Upper lobe of left lung (tissue), 4 donors: Measurements from ENCODE around the gene CDCA8.

ENCODE experiments used
- EP300 ChIP-seq, 4 donors: sonication (generic); formaldehyde crosslinking; IDR thresholded peaks; one replicate each; pipeline ENCODE4 v1.5.1; 2017; ENCODE audit warnings: antibody characterized with exemption in 4 of 4, control low read depth in 2 of 4
- POLR2A ChIP-seq, 4 donors: fragments of 450-650 bp; IDR thresholded peaks; one replicate each; pipeline ENCODE4 v1.5.1; 2016 to 2017; ENCODE audit warnings: antibody characterized with exemption in 4 of 4, mild to moderate bottlenecking in 2 of 4
- POLR2AphosphoS5 ChIP-seq, 2 donors: sonication (generic); formaldehyde crosslinking; IDR thresholded peaks; one replicate each; pipeline ENCODE4 v1.5.1; 2017; ENCODE audit warnings: antibody characterized with exemption in 2 of 2
- TF ChIP-seq, protein P1 (sequence below), 6 experiments: fragments of 450-650 bp in 4 of 6; fragments of 200-600 bp in 2 of 6; sonication (generic) in 2 of 6; IDR thresholded peaks; one replicate each; pipeline ENCODE4 v1.5.1; 2016 to 2019; ENCODE audit warnings: antibody characterized with exemption in 6 of 6

DNA sequence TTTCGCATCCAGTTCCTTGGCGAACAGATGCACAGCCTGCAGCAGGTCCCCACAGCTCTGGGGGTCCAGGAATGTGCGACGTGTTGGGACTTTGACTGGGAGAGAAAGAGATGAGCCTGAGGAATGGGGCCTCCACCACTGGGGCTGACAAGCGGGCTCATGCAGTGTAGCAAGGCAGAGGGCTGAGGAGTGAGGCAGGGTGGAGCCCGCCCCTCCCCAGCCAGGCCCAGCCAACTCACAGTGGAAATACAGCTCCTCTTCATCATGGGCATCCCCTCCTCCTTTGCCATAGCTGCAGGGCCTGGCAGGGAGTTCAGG, 30.7 kb downstream of the CDCA8 start:
- TF ChIP-seq, protein P1, sequence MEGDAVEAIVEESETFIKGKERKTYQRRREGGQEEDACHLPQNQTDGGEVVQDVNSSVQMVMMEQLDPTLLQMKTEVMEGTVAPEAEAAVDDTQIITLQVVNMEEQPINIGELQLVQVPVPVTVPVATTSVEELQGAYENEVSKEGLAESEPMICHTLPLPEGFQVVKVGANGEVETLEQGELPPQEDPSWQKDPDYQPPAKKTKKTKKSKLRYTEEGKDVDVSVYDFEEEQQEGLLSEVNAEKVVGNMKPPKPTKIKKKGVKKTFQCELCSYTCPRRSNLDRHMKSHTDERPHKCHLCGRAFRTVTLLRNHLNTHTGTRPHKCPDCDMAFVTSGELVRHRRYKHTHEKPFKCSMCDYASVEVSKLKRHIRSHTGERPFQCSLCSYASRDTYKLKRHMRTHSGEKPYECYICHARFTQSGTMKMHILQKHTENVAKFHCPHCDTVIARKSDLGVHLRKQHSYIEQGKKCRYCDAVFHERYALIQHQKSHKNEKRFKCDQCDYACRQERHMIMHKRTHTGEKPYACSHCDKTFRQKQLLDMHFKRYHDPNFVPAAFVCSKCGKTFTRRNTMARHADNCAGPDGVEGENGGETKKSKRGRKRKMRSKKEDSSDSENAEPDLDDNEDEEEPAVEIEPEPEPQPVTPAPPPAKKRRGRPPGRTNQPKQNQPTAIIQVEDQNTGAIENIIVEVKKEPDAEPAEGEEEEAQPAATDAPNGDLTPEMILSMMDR (IDR thresholded peaks at IDR 0.05) = no peak
- TF ChIP-seq POLR2A (IDR thresholded peaks at IDR 0.05) (no peak), EP300 (IDR thresholded peaks at IDR 0.05) (no peak), POLR2AphosphoS5 (IDR thresholded peaks at IDR 0.05) (no peak)
